Testis (tissue), 3 donors: ENCODE data around the gene MFAP5. TPM values are rescaled to one million over a fixed set of nuclear protein-coding genes. Genes with fewer than 3 reads are reported as not detected.

ENCODE experiments used
- DNase-seq: peaks from one replicate; pipeline ENCODE4 v3.0.0-alpha.2; 2019
- H3K27ac ChIP-seq, 2 donors: fragments of 200-600 bp; sonication (generic); one replicate each; pipeline ENCODE4 v1.5.1; 2019
- H3K27me3 ChIP-seq: fragments of 200-600 bp; sonication (generic); one replicate; pipeline ENCODE4 v1.5.1; 2019
- H3K36me3 ChIP-seq: fragments of 200-600 bp; sonication (generic); one replicate; pipeline ENCODE4 v1.5.1; 2017; ENCODE audit warnings: low read depth; ENCODE audit errors: missing control alignments
- H3K4me1 ChIP-seq: fragments of 200-600 bp; sonication (generic); one replicate; pipeline ENCODE4 v1.5.1; 2019
- H3K4me3 ChIP-seq, 2 donors: fragments of 200-600 bp; sonication (generic); one replicate each; pipeline ENCODE4 v1.5.1; 2017 to 2019
- H3K9me3 ChIP-seq: fragments of 200-600 bp; sonication (generic); one replicate; pipeline ENCODE4 v1.5.1; 2017
- CTCF ChIP-seq, 3 experiments: fragments of 450-650 bp in 2 of 3; fragments of 200-600 bp in 1 of 3; sonication (generic) in 1 of 3; IDR thresholded peaks; one replicate each; pipeline ENCODE4 v1.5.1; 2016 to 2019; ENCODE audit warnings: antibody characterized with exemption in 3 of 3, mild to moderate bottlenecking in 2 of 3, moderate library complexity in 1 of 3
- POLR2A ChIP-seq: fragments of 450-650 bp; IDR thresholded peaks from one replicate; pipeline ENCODE4 v1.6.1; 2017; ENCODE audit warnings: antibody characterized with exemption, mild to moderate bottlenecking, moderate library complexity
- WGBS, 2 donors: methylation state at CpG; one replicate each; pipeline ENCODE4 v1.1.5; 2018; 5-methylcytosine and 5-hydroxymethylcytosine counted together
- intact Hi-C: fragments of 100-400 bp; cut with DNase I; formaldehyde crosslinking; loops from one replicate; pipeline ENCODE4 v1.15.1; 2023; ENCODE audit warnings: low total_unique reads
- polyA plus RNA-seq: library from polyadenylated mRNA; stranded (reverse); fragments of 350-450 nt; fragmentation: Illumina TruSeq; extraction: RNeasy Lipid Tissue Mini Kit (QIAGEN cat#74804); gene quantifications from one replicate; pipeline ENCODE4 v1.2.3, GENCODE V29; 2014; ENCODE audit warnings: low read depth, low replicate concordance; ENCODE audit not compliant: insufficient read depth
- total RNA-seq, 2 donors: library from RNA; depleted of rRNA; stranded (reverse); fragments of >200 nt; gene quantifications; one replicate each; pipeline ENCODE4 v1.2.3, GENCODE V29; 2016

Gene MFAP5
- total and polyA plus RNA-seq, 3 donors from 2014 or later, result 3.8 to 41.1 (median 5.9) TPM

GRCh38 chr12:8668441-8668840, 5.8 kb upstream of the MFAP5 start:
- TF ChIP-seq POLR2A (no peak), CTCF (IDR thresholded peaks at IDR 0.05) (no peak)
- Histone ChIP-seq H3K36me3 (no peaks in the 10 kb centered on the region), H3K27ac (no peak overlapping the region), H3K4me1 (no peaks in the 10 kb centered on the region), H3K9me3 (no peaks in the 10 kb centered on the region), H3K4me3 (no peak overlapping the region), H3K27me3 (no peaks in the 10 kb centered on the region)
- DNase-seq, result no peak
- intact Hi-C loops, result no loop called here
- WGBS, 2 donors, result 83 to 84% methylated on average over 2 of the region's 2 CpGs

- H3K4me1 ChIP-seq, result no peaks in the 10 kb centered on the region
- DNase-seq, result no peak
- no peaks in the 10 kb centered on the region for H3K9me3 ChIP-seq
- intact Hi-C loops, result no loop called here
- H3K27me3 ChIP-seq, result no peaks in the 10 kb centered on the region
- H3K27ac ChIP-seq, result no peak overlapping the region
- H3K4me3 ChIP-seq, result no peak overlapping the region
- H3K36me3 ChIP-seq, result no peaks in the 10 kb centered on the region
- 72 to 74% methylated on average over 2 of the region's 2 CpGs for WGBS, 2 donors
- TF ChIP-seq CTCF (IDR thresholded peaks at IDR 0.05) (no peak), POLR2A (no peak)
Measured at GRCh38 chr12:8667270-8667669, 4.6 kb upstream of the MFAP5 start.

GRCh38 chr12:8665759-8666158, 3.1 kb upstream of the MFAP5 start:
- TF ChIP-seq CTCF (IDR thresholded peaks at IDR 0.05) (no peak), POLR2A (no peak)
- H3K27ac ChIP-seq, result no peak overlapping the region
- 82 to 92% methylated on average over 4 of the region's 4 CpGs for WGBS, 2 donors
- DNase-seq, result no peak
- intact Hi-C loops, result no loop called here
- no peaks in the 10 kb centered on the region for H3K9me3 ChIP-seq
- H3K27me3 ChIP-seq, result no peaks in the 10 kb centered on the region
- H3K36me3 ChIP-seq, result no peaks in the 10 kb centered on the region
- H3K4me1 ChIP-seq, result no peaks in the 10 kb centered on the region
- no peak overlapping the region for H3K4me3 ChIP-seq

GRCh38 chr12:8664228-8664913, 1.7 kb upstream of the MFAP5 start:
- Histone ChIP-seq H3K36me3 (no peaks in the 10 kb centered on the region), H3K9me3 (no peaks in the 10 kb centered on the region), H3K27ac (peak overlapping the region in 1 of 2 donors; percentile 41), H3K27me3 (no peaks in the 10 kb centered on the region), H3K4me3 (no peak overlapping the region), H3K4me1 (no peaks in the 10 kb centered on the region)
- intact Hi-C loops, result no loop called here
- peak; percentile 49 for DNase-seq
- no peak for TF ChIP-seq CTCF (IDR thresholded peaks at IDR 0.05)
- no peak for TF ChIP-seq POLR2A
- WGBS, 2 donors, result 70 to 73% methylated on average over 5 of the region's 5 CpGs

GRCh38 chr12:8661751-8662150, 875 bp downstream of the MFAP5 start:
- Histone ChIP-seq H3K36me3 (no peaks in the 10 kb centered on the region), H3K9me3 (no peaks in the 10 kb centered on the region), H3K4me3 (no peak overlapping the region), H3K27ac (no peak overlapping the region), H3K27me3 (no peaks in the 10 kb centered on the region), H3K4me1 (no peaks in the 10 kb centered on the region)
- 84 to 88% methylated on average over 3 of the region's 3 CpGs for WGBS, 2 donors
- no peak for TF ChIP-seq POLR2A
- no peak for TF ChIP-seq CTCF (IDR thresholded peaks at IDR 0.05)
- no peak for DNase-seq
- intact Hi-C loops, result no loop called here
